H9 (cell line): ENCODE data around the gene PC. TPM values are rescaled to one million over a fixed set of nuclear protein-coding genes. Genes with fewer than 3 reads are reported as not detected.

Experiments used
- DNase-seq: peaks from one replicate; pipeline ENCODE4 v3.0.0-alpha.2; 2017
- H2AFZ ChIP-seq: one replicate; pipeline ENCODE4 v1.6.1; 2013; ENCODE audit warnings: mild to moderate bottlenecking, low read length, control low read depth, moderate library complexity
- H2AK5ac ChIP-seq: 2 replicates; pipeline ENCODE4 v1.6.1; 2013; ENCODE audit warnings: low read length, control low read depth, mixed read lengths; ENCODE audit not compliant: insufficient read length
- H2BK120ac ChIP-seq: one replicate; pipeline ENCODE4 v1.6.1; 2013; ENCODE audit warnings: low read depth, mild to moderate bottlenecking, low read length, control low read depth, inconsistent platforms; ENCODE audit not compliant: poor library complexity, severe bottlenecking
- H2BK12ac ChIP-seq: 2 replicates; pipeline ENCODE4 v1.6.1; 2013; ENCODE audit warnings: low read length, control low read depth, mixed read lengths, low read depth; ENCODE audit not compliant: insufficient read length
- H2BK15ac ChIP-seq: 2 replicates; pipeline ENCODE4 v1.6.1; 2013; ENCODE audit warnings: low read depth, low read length, control low read depth
- H2BK20ac ChIP-seq: one replicate; pipeline ENCODE4 v1.6.1; 2013; ENCODE audit warnings: low read depth, mild to moderate bottlenecking, low read length, control low read depth, inconsistent platforms; ENCODE audit not compliant: poor library complexity, severe bottlenecking
- H2BK5ac ChIP-seq: 2 replicates; pipeline ENCODE4 v1.6.1; 2013; ENCODE audit warnings: low read length, control low read depth, mixed read lengths; ENCODE audit not compliant: insufficient read length
- H3K14ac ChIP-seq: 2 replicates; pipeline ENCODE4 v1.6.1; 2013; ENCODE audit warnings: low read length, control low read depth; ENCODE audit not compliant: insufficient read depth
- H3K18ac ChIP-seq: 2 replicates; pipeline ENCODE4 v1.6.1; 2013; ENCODE audit warnings: low read depth, mild to moderate bottlenecking, mixed read lengths, low read length, control low read depth; ENCODE audit not compliant: insufficient read length
- H3K23ac ChIP-seq: 2 replicates; pipeline ENCODE4 v1.6.1; 2013; ENCODE audit warnings: low read length, control low read depth, mixed read lengths, low read depth; ENCODE audit not compliant: insufficient read length
- H3K23me2 ChIP-seq: 2 replicates; pipeline ENCODE4 v1.6.1; 2013; ENCODE audit warnings: low read depth, mild to moderate bottlenecking, mixed read lengths, low read length, control low read depth; ENCODE audit not compliant: insufficient read length, poor library complexity, severe bottlenecking
- H3K27ac ChIP-seq: 2 replicates; pipeline ENCODE4 v1.5.1; 2013; ENCODE audit warnings: low read length, control low read depth, mixed read lengths, low read depth; ENCODE audit not compliant: insufficient read length
- H3K27me3 ChIP-seq: 2 replicates; pipeline ENCODE4 v1.6.1; 2013; ENCODE audit warnings: low read length, control low read depth, inconsistent platforms; ENCODE audit not compliant: insufficient read depth
- H3K4ac ChIP-seq: 2 replicates; pipeline ENCODE4 v1.6.1; 2013; ENCODE audit warnings: low read depth, mild to moderate bottlenecking, control low read depth, inconsistent platforms, low read length, moderate library complexity
- H3K4me1 ChIP-seq: 2 replicates; pipeline ENCODE4 v1.6.1; 2013; ENCODE audit warnings: low read length, control low read depth, inconsistent platforms; ENCODE audit not compliant: insufficient read depth
- H3K4me2 ChIP-seq: 2 replicates; pipeline ENCODE4 v1.6.1; 2013; ENCODE audit warnings: low read length, control low read depth, mixed read lengths; ENCODE audit not compliant: insufficient read length, insufficient read depth
- H3K56ac ChIP-seq: 2 replicates; pipeline ENCODE4 v1.6.1; 2013; ENCODE audit warnings: low read depth, mild to moderate bottlenecking, mixed read lengths, low read length, control low read depth; ENCODE audit not compliant: insufficient read length
- H3K79me1 ChIP-seq: 2 replicates; pipeline ENCODE4 v1.6.1; 2013; ENCODE audit warnings: low read depth, mild to moderate bottlenecking, moderate library complexity, low read length, control low read depth, inconsistent platforms; ENCODE audit not compliant: insufficient read depth, poor library complexity, severe bottlenecking
- H3K79me2 ChIP-seq: 2 replicates; pipeline ENCODE4 v1.6.1; 2013; ENCODE audit warnings: low read length, control low read depth, inconsistent platforms; ENCODE audit not compliant: insufficient read depth
- H3K9ac ChIP-seq: 2 replicates; pipeline ENCODE4 v1.6.1; 2013; ENCODE audit warnings: low read length, control low read depth, mixed read lengths; ENCODE audit not compliant: insufficient read length; ENCODE audit errors: extremely low read depth
- H3K9me3 ChIP-seq: one replicate; pipeline ENCODE4 v1.6.1; 2013; ENCODE audit warnings: low read depth, low read length, inconsistent platforms; ENCODE audit not compliant: control insufficient read depth
- H3T11ph ChIP-seq: one replicate; pipeline ENCODE4 v1.6.1; 2013; ENCODE audit warnings: mild to moderate bottlenecking, low read length, control low read depth, inconsistent platforms
- H4K20me1 ChIP-seq: one replicate; pipeline ENCODE4 v1.6.1; 2013; ENCODE audit not compliant: control insufficient read depth, insufficient read length, insufficient read depth
- H4K5ac ChIP-seq: 2 replicates; pipeline ENCODE4 v1.6.1; 2013; ENCODE audit warnings: low read depth, mild to moderate bottlenecking, mixed read lengths, low read length, control low read depth; ENCODE audit not compliant: insufficient read length
- H4K8ac ChIP-seq: replicated peaks from 2 replicates; pipeline ENCODE4 v1.6.1; 2013; ENCODE audit warnings: low read length, control low read depth, mixed read lengths, low read depth; ENCODE audit not compliant: insufficient read length
- H4K91ac ChIP-seq: 2 replicates; pipeline ENCODE4 v1.6.1; 2013; ENCODE audit warnings: low read depth, mild to moderate bottlenecking, moderate library complexity, mixed read lengths, low read length, control low read depth; ENCODE audit not compliant: insufficient read length
- H3K27ac Mint-ChIP-seq, 3 experiments: 2 replicates in 2 of 3; 3 replicates in 1 of 3; pipeline ENCODE4 v1.8.0; 2020 to 2021; ENCODE audit warnings: mixed read lengths in 3 of 3, mild to moderate bottlenecking in 1 of 3, moderate library complexity in 1 of 3
- H3K27me3 Mint-ChIP-seq: 2 replicates; pipeline ENCODE4 v1.8.0; 2021; ENCODE audit warnings: low read depth, mild to moderate bottlenecking, moderate library complexity, mixed read lengths
- H3K36me3 Mint-ChIP-seq, 3 experiments: 2 replicates in 2 of 3; 3 replicates in 1 of 3; pipeline ENCODE4 v1.8.0; 2020 to 2021; ENCODE audit warnings: low read depth in 3 of 3, mixed read lengths in 3 of 3; ENCODE audit not compliant: insufficient read depth in 1 of 3
- H3K4me1 Mint-ChIP-seq, 2 experiments: 2 replicates each; pipeline ENCODE4 v1.8.0; 2020; ENCODE audit warnings: mixed read lengths in 2 of 2
- H3K4me3 Mint-ChIP-seq, 2 experiments: 2 replicates in 1 of 2; 3 replicates in 1 of 2; pipeline ENCODE4 v1.8.0; 2020 to 2021; ENCODE audit warnings: mild to moderate bottlenecking in 2 of 2, mixed read lengths in 2 of 2, moderate library complexity in 1 of 2
- H3K9me3 Mint-ChIP-seq, 2 experiments: 2 replicates in 1 of 2; 3 replicates in 1 of 2; pipeline ENCODE4 v1.8.0; 2020; ENCODE audit warnings: mild to moderate bottlenecking in 2 of 2, mixed read lengths in 2 of 2, moderate library complexity in 1 of 2
- WGBS: extraction: QIAGEN DNeasy Blood & Tissue Kit; methylation state at CpG from one replicate; pipeline ENCODE4 v1.1.7; 2013; ENCODE audit warnings: missing lambda C conversion rate, low lambda C conversion rate, mixed read lengths; ENCODE audit not compliant: insufficient read length; ENCODE audit errors: extremely low coverage; 5-methylcytosine and 5-hydroxymethylcytosine counted together
- total RNA-seq: library from RNA; stranded (reverse); gene quantifications from 2 replicates; pipeline ENCODE4 v1.2.1, GENCODE V29; 2021
- TF ChIP-seq, protein P1 (sequence below): fragments of 200-600 bp; sonication (generic); conservative IDR thresholded peaks from 3 replicates; pipeline ENCODE4 v1.8.0; 2021; ENCODE audit warnings: antibody characterized with exemption, mild to moderate bottlenecking

Gene PC
- total RNA-seq, 1 experiment from 2014 or later = 32.6 TPM

DNA sequence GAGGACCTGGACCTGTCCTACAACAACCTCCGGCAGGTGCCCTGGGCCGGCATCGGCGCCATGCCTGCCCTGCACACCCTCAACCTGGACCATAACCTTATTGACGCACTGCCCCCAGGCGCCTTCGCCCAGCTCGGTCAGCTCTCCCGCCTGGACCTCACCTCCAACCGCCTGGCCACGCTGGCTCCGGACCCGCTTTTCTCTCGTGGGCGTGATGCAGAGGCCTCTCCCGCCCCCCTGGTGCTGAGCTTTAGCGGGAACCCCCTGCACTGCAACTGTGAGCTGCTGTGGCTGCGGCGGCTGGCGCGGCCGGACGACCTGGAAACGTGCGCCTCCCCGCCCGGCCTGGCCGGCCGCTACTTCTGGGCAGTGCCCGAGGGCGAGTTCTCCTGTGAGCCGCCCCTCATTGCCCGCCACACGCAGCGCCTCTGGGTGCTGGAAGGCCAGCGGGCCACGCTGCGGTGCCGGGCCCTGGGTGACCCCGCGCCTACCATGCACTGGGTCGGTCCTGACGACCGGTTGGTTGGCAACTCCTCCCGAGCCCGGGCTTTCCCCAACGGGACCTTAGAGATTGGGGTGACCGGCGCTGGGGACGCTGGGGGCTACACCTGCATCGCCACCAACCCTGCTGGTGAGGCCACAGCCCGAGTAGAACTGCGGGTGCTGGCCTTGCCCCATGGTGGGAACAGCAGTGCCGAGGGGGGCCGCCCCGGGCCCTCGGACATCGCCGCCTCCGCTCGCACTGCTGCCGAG lies 99.8 kb downstream of the PC start:
- peaks cover 10% of the 10 kb centered on the region for H3K23me2 ChIP-seq
- Mint-ChIP-seq H3K4me3 (peak overlapping the region; percentile 78 to 84), H3K27me3 (peaks cover 2% of the 10 kb centered on the region), H3K9me3 (no peaks in the 10 kb centered on the region), H3K36me3 (peaks cover 0 to 10% (median 2%) of the 10 kb centered on the region in 3 experiments; a peak in 3 of 7 replicates), H3K27ac (no peak overlapping the region), H3K4me1 (peaks cover 9% of the 10 kb centered on the region in 2 experiments)
- no peaks in the 10 kb centered on the region for H3K79me1 ChIP-seq
- no peak overlapping the region for H4K91ac ChIP-seq
- no peak overlapping the region for H3K18ac ChIP-seq
- no peak overlapping the region for H3K4ac ChIP-seq
- no peak for DNase-seq
- H2BK20ac ChIP-seq = no peak overlapping the region
- H2BK12ac ChIP-seq = no peak overlapping the region
- no peaks in the 10 kb centered on the region for H3K27me3 ChIP-seq
- H3K4me1 ChIP-seq = no peaks in the 10 kb centered on the region
- H2AFZ ChIP-seq = no peak overlapping the region
- no peaks in the 10 kb centered on the region for H4K20me1 ChIP-seq
- no peak overlapping the region for H3T11ph ChIP-seq
- no peak overlapping the region for H3K9ac ChIP-seq
- H3K14ac ChIP-seq = no peak overlapping the region
- TF ChIP-seq, protein P1, sequence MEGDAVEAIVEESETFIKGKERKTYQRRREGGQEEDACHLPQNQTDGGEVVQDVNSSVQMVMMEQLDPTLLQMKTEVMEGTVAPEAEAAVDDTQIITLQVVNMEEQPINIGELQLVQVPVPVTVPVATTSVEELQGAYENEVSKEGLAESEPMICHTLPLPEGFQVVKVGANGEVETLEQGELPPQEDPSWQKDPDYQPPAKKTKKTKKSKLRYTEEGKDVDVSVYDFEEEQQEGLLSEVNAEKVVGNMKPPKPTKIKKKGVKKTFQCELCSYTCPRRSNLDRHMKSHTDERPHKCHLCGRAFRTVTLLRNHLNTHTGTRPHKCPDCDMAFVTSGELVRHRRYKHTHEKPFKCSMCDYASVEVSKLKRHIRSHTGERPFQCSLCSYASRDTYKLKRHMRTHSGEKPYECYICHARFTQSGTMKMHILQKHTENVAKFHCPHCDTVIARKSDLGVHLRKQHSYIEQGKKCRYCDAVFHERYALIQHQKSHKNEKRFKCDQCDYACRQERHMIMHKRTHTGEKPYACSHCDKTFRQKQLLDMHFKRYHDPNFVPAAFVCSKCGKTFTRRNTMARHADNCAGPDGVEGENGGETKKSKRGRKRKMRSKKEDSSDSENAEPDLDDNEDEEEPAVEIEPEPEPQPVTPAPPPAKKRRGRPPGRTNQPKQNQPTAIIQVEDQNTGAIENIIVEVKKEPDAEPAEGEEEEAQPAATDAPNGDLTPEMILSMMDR = no peak
- H3K4me2 ChIP-seq = no peak overlapping the region
- H2BK120ac ChIP-seq = no peak overlapping the region
- H3K56ac ChIP-seq = no peak overlapping the region
- H2BK5ac ChIP-seq = no peak overlapping the region
- H3K23ac ChIP-seq = no peak overlapping the region
- no peak overlapping the region for H2AK5ac ChIP-seq
- no peak overlapping the region for H3K27ac ChIP-seq
- H3K9me3 ChIP-seq = no peaks in the 10 kb centered on the region
- no CpG with 5 or more reads among the region's 62 CpGs for WGBS
- no peaks in the 10 kb centered on the region for H3K79me2 ChIP-seq
- H4K5ac ChIP-seq = no peak overlapping the region
- H4K8ac ChIP-seq = no peak overlapping the region
- H2BK15ac ChIP-seq = no peak overlapping the region
